Measurements from ENCODE around the gene GPR42.

GPR42 gene

DNA sequence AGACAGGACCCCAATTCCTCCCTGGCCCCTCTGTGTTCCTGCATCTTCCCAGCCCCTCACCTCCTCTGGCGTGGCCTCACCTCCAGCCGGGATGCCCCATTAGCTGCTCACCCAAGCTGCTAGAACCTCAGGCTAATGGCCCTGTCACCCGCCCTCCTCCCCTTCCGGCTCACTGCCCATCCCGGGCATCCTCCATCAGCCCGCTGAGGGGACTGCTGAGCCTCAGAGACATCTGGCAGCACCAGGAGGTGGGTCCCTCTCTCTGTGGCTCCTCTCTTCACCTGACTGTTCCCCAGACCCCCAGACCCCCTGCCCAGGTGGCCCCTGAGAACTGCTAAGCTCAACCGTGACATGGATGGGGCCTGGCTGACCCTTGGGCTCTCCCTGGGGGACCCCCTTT, 20.3 kb upstream of the GPR42 start:
- H3K36me3 ChIP-seq (ENCODE audit: insufficient read depth) = no peaks in the 10 kb centered on the region
- H3K79me2 ChIP-seq (ENCODE audit: insufficient read depth, low read depth) = no peaks in the 10 kb centered on the region
- no peaks in the 10 kb centered on the region for H3K4me1 ChIP-seq (ENCODE audit: low read depth, poor library complexity, severe bottlenecking)
- H2AFZ ChIP-seq (ENCODE audit: low read depth) = no peak overlapping the region
- H3K9ac ChIP-seq = no peak overlapping the region
- H3K27me3 ChIP-seq (ENCODE audit: insufficient read depth, low read depth) = peaks cover 57% of the 10 kb centered on the region
- no peaks in the 10 kb centered on the region for H4K20me1 ChIP-seq (ENCODE audit: insufficient read depth)
- TF ChIP-seq, protein P1, sequence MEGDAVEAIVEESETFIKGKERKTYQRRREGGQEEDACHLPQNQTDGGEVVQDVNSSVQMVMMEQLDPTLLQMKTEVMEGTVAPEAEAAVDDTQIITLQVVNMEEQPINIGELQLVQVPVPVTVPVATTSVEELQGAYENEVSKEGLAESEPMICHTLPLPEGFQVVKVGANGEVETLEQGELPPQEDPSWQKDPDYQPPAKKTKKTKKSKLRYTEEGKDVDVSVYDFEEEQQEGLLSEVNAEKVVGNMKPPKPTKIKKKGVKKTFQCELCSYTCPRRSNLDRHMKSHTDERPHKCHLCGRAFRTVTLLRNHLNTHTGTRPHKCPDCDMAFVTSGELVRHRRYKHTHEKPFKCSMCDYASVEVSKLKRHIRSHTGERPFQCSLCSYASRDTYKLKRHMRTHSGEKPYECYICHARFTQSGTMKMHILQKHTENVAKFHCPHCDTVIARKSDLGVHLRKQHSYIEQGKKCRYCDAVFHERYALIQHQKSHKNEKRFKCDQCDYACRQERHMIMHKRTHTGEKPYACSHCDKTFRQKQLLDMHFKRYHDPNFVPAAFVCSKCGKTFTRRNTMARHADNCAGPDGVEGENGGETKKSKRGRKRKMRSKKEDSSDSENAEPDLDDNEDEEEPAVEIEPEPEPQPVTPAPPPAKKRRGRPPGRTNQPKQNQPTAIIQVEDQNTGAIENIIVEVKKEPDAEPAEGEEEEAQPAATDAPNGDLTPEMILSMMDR (conservative IDR thresholded peaks at IDR 0.05; ENCODE audit: low read depth, low read length) = no peak
- no peak overlapping the region for H3K4me3 ChIP-seq (IDR thresholded peaks at IDR 0.05; ENCODE audit: insufficient read depth, low read depth, low read length)
- H3K27ac ChIP-seq = no peak overlapping the region
- no peak overlapping the region for H3K4me2 ChIP-seq

DNA sequence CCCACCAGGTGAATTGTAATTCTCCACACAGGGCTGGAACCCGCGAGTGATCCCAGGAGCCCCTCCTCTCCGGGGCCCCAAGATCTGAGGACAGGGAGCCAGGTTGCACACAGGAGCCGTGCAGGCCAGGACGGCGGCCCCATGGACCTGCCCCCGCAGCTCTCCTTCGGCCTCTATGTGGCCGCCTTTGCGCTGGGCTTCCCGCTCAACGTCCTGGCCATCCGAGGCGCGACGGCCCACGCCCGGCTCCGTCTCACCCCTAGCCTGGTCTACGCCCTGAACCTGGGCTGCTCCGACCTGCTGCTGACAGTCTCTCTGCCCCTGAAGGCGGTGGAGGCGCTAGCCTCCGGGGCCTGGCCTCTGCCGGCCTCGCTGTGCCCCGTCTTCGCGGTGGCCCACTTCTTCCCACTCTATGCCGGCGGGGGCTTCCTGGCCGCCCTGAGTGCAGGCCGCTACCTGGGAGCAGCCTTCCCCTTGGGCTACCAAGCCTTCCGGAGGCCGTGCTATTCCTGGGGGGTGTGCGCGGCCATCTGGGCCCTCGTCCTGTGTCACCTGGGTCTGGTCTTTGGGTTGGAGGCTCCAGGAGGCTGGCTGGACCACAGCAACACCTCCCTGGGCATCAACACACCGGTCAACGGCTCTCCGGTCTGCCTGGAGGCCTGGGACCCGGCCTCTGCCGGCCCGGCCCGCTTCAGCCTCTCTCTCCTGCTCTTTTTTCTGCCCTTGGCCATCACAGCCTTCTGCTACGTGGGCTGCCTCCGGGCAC, 19.3 kb upstream of the GPR42 start:
- Histone ChIP-seq H3K4me1 (ENCODE audit: low read depth, poor library complexity, severe bottlenecking) (no peaks in the 10 kb centered on the region), H3K27ac (no peak overlapping the region), H2AFZ (ENCODE audit: low read depth) (no peak overlapping the region), H3K9ac (no peak overlapping the region), H3K4me2 (no peak overlapping the region), H3K36me3 (ENCODE audit: insufficient read depth) (no peaks in the 10 kb centered on the region), H3K79me2 (ENCODE audit: insufficient read depth, low read depth) (no peaks in the 10 kb centered on the region), H4K20me1 (ENCODE audit: insufficient read depth) (no peaks in the 10 kb centered on the region), H3K27me3 (ENCODE audit: insufficient read depth, low read depth) (peaks cover 51% of the 10 kb centered on the region), H3K4me3 (IDR thresholded peaks at IDR 0.05; ENCODE audit: insufficient read depth, low read depth, low read length) (no peak overlapping the region)
- TF ChIP-seq, protein P1 (conservative IDR thresholded peaks at IDR 0.05; ENCODE audit: low read depth, low read length) = no peak

DNA sequence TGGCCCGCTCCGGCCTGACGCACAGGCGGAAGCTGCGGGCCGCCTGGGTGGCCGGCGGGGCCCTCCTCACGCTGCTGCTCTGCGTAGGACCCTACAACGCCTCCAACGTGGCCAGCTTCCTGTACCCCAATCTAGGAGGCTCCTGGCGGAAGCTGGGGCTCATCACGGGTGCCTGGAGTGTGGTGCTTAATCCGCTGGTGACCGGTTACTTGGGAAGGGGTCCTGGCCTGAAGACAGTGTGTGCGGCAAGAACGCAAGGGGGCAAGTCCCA, 18.8 kb upstream of the GPR42 start:
- Histone ChIP-seq H3K27ac (no peak overlapping the region), H3K36me3 (ENCODE audit: insufficient read depth) (no peaks in the 10 kb centered on the region), H3K9ac (no peak overlapping the region), H3K4me2 (no peak overlapping the region), H2AFZ (ENCODE audit: low read depth) (no peak overlapping the region), H3K4me1 (ENCODE audit: low read depth, poor library complexity, severe bottlenecking) (no peaks in the 10 kb centered on the region), H3K79me2 (ENCODE audit: insufficient read depth, low read depth) (no peaks in the 10 kb centered on the region), H4K20me1 (ENCODE audit: insufficient read depth) (no peaks in the 10 kb centered on the region), H3K4me3 (IDR thresholded peaks at IDR 0.05; ENCODE audit: insufficient read depth, low read depth, low read length) (no peak overlapping the region), H3K27me3 (ENCODE audit: insufficient read depth, low read depth) (peaks cover 47% of the 10 kb centered on the region)
- TF ChIP-seq, protein P1 (conservative IDR thresholded peaks at IDR 0.05; ENCODE audit: low read depth, low read length) = no peak

DNA sequence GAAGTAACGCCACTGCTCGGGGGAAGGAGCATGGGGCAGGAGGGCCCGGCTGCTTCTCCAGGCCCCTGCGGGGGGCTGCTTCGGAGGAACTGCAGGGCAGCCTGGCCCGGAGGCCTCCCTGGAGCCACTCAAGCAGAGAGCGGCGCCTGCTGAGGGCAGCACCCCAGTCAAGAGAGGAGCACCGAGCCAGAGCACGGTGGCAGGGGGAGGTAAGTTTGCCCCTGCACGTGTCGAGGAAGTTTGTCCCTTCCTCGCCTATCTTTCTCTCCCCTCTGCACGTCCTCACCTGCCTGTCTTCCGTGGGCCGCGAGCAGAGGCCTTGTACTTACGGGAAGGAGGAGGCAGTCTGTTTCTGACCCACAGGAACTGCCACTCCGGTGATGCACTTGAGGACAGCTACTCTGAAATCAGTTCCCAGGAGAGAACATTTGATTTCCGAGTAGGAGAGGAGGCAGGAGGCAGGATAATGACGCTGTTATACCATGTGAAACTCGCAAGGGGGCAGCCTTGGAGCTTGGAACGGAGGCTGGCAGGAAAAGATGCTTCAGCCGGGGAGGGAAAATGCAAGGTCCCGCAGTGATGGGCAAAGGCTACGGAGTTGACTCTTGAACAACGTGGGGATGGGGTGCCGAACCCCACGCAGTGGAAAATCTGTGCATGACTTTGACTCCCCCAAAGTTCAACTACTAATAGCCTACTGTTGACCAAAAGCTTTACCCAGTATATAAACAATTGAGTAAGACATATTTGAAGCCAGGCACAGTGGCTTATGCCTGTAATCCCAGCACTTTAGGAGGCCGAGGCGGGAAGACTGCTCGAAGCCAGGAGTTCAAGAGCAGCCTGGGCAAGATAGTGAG, 18.2 kb upstream of the GPR42 start:
- H3K9ac ChIP-seq = no peak overlapping the region
- no peak overlapping the region; the same call in 1 of the 2 replicates for H2AFZ ChIP-seq (ENCODE audit: low read depth)
- H3K4me2 ChIP-seq = no peak overlapping the region
- no peaks in the 10 kb centered on the region for H3K36me3 ChIP-seq (ENCODE audit: insufficient read depth)
- no peak overlapping the region for H3K4me3 ChIP-seq (IDR thresholded peaks at IDR 0.05; ENCODE audit: insufficient read depth, low read depth, low read length)
- H3K4me1 ChIP-seq (ENCODE audit: low read depth, poor library complexity, severe bottlenecking) = no peaks in the 10 kb centered on the region
- H3K27ac ChIP-seq = no peak overlapping the region
- H3K27me3 ChIP-seq (ENCODE audit: insufficient read depth, low read depth) = peaks cover 42% of the 10 kb centered on the region
- H4K20me1 ChIP-seq (ENCODE audit: insufficient read depth) = no peaks in the 10 kb centered on the region
- no peaks in the 10 kb centered on the region for H3K79me2 ChIP-seq (ENCODE audit: insufficient read depth, low read depth)
- TF ChIP-seq, protein P1 (conservative IDR thresholded peaks at IDR 0.05; ENCODE audit: low read depth, low read length) = peak; percentile 69

Measured in KMS-11 (cell line).